Stimulated activated CD4-positive, alpha-beta T cell treated with anti-CD3 and anti-CD28 coated beads, Interleukin-4, amount 100 ng/mL, for 4 hours (primary cell): Measurements from ENCODE around the gene KCND2.
"Not testable (repeated sequence)": the region's sequence is repeated elsewhere in the genome, so short reads cannot be mapped to it uniquely, and the experiment has no call there.

Experiments
- DNase-seq, 2 experiments: peaks; one replicate each; pipeline ENCODE4 v3.0.0-alpha.2; 2020

Gene KCND2

DNA sequence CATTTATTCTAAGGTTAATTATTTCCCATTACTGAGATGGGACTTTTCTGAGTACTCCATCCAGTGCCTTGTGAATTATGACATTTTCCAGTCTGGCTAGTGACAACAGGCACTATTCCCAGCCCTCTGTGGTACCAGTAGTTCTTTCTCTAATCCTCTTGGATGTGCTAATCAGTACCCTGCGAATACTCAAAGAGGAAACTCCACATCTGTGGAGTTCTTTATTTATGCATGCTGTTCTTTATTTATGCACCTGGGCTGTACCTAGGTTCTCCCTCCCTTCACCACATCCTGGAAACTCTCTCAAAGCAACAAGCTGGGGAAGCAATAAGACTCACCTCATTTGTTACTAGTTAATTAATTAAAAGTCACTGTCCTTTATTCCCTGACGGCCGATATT, 501.5 kb downstream of the KCND2 start:
- DNase-seq = no peak

GRCh38 chr7:120775755-120776154, 502.8 kb downstream of the KCND2 start:
- no peak for DNase-seq

- DNase-seq = not testable (repeated sequence)
These were observed 506.1 kb downstream of the KCND2 start for GRCh38 chr7:120779078-120779477.

DNA sequence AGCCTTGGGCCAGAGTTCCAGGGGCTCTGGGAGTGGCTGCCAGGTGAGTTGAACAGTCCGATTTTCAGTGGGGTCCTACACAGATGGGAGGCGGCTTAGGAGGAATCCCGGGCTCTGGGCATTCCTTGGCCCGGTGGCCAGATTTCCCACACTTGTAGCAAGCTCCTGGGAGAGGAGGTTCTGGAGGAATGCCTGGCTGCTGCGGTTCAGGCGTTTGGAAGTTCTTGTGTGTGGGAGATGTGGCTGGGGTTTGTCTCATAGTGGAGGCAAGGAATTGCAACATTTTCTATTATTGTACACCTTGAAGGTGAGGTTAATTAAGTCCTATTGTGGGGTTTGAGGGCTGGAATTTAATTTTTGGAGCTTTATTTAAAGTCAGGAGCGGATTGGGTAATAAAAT, 507.5 kb downstream of the KCND2 start:
- DNase-seq = not testable (repeated sequence)

DNA sequence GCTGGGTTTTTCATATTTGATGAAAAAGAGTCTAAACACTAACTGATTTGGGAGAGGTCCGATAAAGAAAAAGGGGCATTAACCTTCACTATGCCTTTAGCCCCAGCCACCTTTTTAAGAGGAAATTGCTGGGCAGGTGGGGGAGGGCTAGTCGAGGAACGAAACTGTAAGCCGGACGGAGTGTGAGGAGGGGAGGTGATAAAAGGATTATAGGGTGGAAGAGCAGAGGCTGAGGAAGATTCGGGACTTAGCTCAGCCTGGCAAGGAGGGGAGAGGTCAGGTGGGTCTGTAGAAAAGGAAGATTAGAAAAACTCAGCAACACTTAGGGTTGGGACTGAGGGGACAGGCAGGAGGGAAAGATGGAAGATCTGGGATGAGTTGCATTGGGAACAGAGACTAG, 508.0 kb downstream of the KCND2 start:
- DNase-seq = no peak

GRCh38 chr7:120781924-120782323, 508.9 kb downstream of the KCND2 start:
- DNase-seq = not testable (repeated sequence)

DNA sequence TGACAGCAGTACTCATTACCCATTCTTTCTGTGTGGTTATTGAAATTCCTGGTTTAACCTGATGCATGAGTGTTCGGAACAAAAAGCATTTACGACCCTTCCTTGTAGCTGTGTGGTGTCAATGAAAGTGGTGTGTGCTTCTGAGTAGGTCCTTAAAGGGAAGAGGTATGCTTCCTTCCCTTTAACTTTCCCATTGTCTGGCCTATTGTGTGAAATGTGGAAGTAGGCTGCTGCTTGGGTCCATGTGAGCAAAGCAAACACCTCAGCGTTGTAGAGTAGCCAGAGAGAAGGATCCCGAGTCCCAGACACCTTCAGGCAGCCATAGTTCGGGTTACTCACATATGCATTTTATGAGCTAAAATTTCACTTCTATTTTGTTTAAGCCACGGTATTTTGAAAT, 510.3 kb downstream of the KCND2 start:
- no peak for DNase-seq

- no peak for DNase-seq
These were observed 510.7 kb downstream of the KCND2 start for GRCh38 chr7:120783721-120784120.

DNA sequence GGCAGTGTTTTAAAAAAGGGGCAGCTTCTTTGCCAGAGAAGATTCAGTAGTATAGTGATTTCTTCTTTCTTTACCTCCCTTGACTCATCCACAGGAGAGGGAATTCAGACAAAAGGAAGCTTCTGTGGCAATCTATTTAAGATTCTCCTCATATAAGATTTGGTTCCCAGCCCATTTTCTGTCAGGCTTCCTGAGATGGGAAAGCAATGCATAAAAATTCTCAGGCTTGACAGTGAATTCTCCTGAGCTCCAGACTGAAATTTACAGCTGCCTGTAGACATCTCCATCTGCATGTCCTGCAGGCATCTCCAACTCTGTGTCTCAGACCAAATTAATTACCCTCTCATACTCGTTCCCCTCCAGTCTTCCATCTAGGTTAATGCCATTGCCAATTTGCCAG, 512.1 kb downstream of the KCND2 start:
- no peak for DNase-seq

GRCh38 chr7:120792091-120792860, 519.3 kb downstream of the KCND2 start:
- DNase-seq = peak; percentile 42 to 65

DNA sequence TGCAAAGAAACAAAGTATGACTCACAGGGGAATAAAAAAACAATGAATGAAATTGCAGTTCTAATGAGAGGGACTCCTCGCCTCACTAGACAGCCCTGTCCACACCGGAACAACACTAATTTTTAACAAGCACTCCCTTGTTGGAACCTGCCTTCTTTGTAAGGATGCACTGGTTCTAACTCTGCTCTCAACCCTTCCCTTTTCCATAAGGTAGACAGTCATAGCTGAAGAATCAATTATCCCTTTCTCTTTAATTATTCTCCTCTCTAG, 519.8 kb downstream of the KCND2 start:
- DNase-seq = no peak

DNA sequence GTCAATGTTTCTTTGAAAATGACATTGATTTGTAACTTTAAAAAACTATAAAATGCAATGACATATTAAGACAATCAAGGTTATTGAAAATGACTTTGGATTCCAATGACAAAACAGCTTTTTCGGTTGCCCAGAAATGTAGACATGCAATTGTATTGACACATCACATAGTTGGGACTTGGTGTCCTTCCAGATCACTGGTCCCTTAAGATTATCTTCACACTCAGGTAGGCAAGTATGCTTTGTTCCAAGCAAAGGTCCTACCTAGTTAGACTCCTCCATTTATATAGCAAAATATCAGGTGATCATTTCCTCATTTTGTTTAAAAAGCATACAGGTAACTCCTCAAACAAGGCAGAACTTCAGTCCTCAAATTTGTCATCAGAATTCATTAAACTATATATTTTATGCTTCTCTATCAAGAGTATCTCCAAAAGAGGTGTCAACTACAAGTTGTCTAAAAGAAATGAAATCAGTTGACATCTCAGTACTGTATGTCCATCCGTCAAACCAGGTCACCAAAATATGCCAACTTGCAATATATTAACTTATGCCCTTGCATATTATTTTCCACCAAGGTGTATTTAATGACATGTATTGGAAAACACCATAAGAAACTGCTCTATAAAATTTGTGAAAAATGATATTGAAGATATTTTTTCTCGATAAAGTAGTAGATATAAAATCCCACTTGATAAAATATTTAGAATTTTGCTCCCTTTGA, 520.4 kb downstream of the KCND2 start:
- no peak for DNase-seq

- DNase-seq = no peak
These were observed 521.2 kb downstream of the KCND2 start for GRCh38 chr7:120794106-120794729.

DNA sequence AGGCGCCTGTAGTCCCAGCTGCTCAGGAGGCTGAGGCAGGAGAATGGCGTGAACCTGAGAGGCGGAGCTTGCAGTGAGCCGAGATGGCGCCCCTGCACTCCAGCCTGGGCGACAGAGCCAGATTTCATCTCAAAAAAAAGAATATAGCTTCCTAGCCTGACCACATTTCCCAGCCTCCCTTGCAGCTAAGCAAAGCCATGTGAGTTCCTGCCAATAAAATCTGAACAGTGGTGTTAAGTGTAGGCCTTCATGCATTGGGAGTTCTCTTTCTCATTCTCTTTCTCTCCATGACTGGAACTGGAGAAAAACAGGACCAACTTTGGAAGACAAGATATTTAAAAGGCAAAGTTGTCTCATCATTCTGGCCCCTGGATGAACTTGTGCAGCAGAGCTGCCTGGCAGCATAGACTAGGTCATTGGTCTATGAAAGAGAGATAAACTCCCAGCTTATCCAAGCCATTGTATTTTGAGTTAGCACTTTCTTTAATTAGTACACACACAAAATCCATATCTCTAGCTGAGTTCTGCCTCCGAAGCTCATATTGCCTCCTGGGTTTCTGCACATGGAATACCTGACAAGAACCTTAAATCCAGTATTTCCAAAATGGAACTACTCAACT, 524.2 kb downstream of the KCND2 start:
- DNase-seq = no peak

- no peak for DNase-seq
These were observed 526.2 kb downstream of the KCND2 start for GRCh38 chr7:120799147-120799546.
